NT2/D1 (cell line): ENCODE results near the gene JARID2.

Source experiments
- DNase-seq: peaks from one replicate; pipeline ENCODE4 v3.0.0-alpha.2; 2011; ENCODE audit warnings: low read depth, low spot score
- H3K27me3 ChIP-seq: 2 replicates; pipeline ENCODE4 v1.6.0; 2011; ENCODE audit warnings: mild to moderate bottlenecking; ENCODE audit not compliant: insufficient read length, insufficient read depth
- H3K36me3 ChIP-seq: 2 replicates; pipeline ENCODE4 v1.6.1; 2011; ENCODE audit warnings: mild to moderate bottlenecking, low read length, mixed read lengths; ENCODE audit not compliant: insufficient read depth, insufficient read length
- H3K4me1 ChIP-seq: 2 replicates; pipeline ENCODE4 v1.5.1; 2011; ENCODE audit not compliant: insufficient read depth, insufficient read length
- H3K4me3 ChIP-seq: 2 replicates; pipeline ENCODE4 v1.5.1; 2011; ENCODE audit warnings: low read depth; ENCODE audit not compliant: insufficient read length
- H3K9ac ChIP-seq: 2 replicates; pipeline ENCODE4 v1.6.0; 2011; ENCODE audit warnings: low read depth; ENCODE audit not compliant: insufficient read length
- H3K9me3 ChIP-seq: 2 replicates; pipeline ENCODE4 v1.5.1; 2011; ENCODE audit warnings: mild to moderate bottlenecking, low read length; ENCODE audit not compliant: insufficient read depth
- SUZ12 ChIP-seq: IDR thresholded peaks from 2 replicates; pipeline ENCODE4 v1.6.1; 2011; ENCODE audit not compliant: insufficient read length, insufficient read depth; ENCODE audit errors: extremely low read depth
- YY1 ChIP-seq: IDR thresholded peaks from 2 replicates; pipeline ENCODE4 v1.6.1; 2011; ENCODE audit not compliant: insufficient read length, insufficient read depth
- ZNF274 ChIP-seq: IDR thresholded peaks from 2 replicates; pipeline ENCODE4 v1.6.1; 2011; ENCODE audit warnings: mild to moderate bottlenecking, low read depth, low read length

Gene JARID2

DNA sequence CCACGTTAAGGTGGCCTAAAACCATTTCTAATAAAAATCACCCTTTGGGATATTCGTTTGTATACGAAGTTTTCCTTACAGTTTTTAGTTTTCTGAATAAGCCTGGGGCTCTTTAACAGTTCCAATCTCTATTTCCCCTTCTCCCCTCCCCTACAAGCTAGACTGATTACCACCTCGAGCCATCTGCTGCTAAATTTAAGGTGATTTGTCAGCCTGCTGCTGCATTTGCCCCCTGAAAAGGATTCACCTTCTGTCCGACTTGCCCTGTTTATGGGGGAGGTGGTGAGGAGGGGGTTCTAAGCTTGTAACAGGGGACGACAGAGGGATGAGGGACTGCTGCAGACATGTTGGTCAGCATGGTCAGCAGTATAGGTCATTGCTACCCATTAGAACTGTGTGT, 146.3 kb downstream of the JARID2 start:
- no peak for DNase-seq
- H3K36me3 ChIP-seq = no peaks in the 10 kb centered on the region
- H3K9me3 ChIP-seq = no peaks in the 10 kb centered on the region
- no peaks in the 10 kb centered on the region for H3K27me3 ChIP-seq
- TF ChIP-seq SUZ12 = no peak
- no peak for TF ChIP-seq YY1
- no peak for TF ChIP-seq ZNF274
- H3K4me1 ChIP-seq = no peaks in the 10 kb centered on the region
- no peak overlapping the region for H3K4me3 ChIP-seq
- H3K9ac ChIP-seq = no peak overlapping the region

GRCh38 chr6:15393605-15394004, 147.7 kb downstream of the JARID2 start:
- DNase-seq = no peak
- H3K27me3 ChIP-seq = no peaks in the 10 kb centered on the region
- no peaks in the 10 kb centered on the region for H3K9me3 ChIP-seq
- H3K36me3 ChIP-seq = no peaks in the 10 kb centered on the region
- H3K9ac ChIP-seq = no peak overlapping the region
- H3K4me3 ChIP-seq = no peak overlapping the region
- no peaks in the 10 kb centered on the region for H3K4me1 ChIP-seq
- TF ChIP-seq YY1 = no peak
- no peak for TF ChIP-seq SUZ12
- no peak for TF ChIP-seq ZNF274

DNA sequence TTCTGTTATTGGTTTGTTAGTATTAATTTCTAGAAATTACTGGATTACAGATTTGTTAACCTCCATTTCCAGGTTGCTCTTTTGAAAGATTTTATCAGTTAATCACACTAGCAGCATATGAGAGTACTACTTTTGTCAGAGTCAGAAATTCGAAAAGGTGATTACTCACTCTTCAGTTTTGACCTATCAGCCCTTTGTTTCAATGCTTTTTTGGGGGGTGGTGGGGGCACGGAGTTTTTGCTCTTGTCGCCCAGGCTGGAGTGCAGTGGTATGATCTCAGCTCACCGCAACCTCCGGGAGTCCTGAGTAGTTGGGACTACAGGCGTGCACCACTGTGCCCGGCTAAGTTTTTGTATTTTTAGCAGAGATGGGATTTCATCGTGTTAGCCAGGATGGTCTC, 149.2 kb downstream of the JARID2 start:
- no peaks in the 10 kb centered on the region for H3K9me3 ChIP-seq
- TF ChIP-seq SUZ12 = no peak
- TF ChIP-seq YY1 = no peak
- no peak for TF ChIP-seq ZNF274
- no peak overlapping the region for H3K4me3 ChIP-seq
- no peaks in the 10 kb centered on the region for H3K27me3 ChIP-seq
- DNase-seq = no peak
- no peak overlapping the region for H3K9ac ChIP-seq
- no peaks in the 10 kb centered on the region for H3K4me1 ChIP-seq
- H3K36me3 ChIP-seq = no peaks in the 10 kb centered on the region

GRCh38 chr6:15396808-15397207, 150.9 kb downstream of the JARID2 start:
- no peaks in the 10 kb centered on the region for H3K9me3 ChIP-seq
- no peak for DNase-seq
- H3K36me3 ChIP-seq = no peaks in the 10 kb centered on the region
- peaks cover 2% of the 10 kb centered on the region for H3K4me1 ChIP-seq
- H3K4me3 ChIP-seq = no peak overlapping the region
- no peak overlapping the region for H3K9ac ChIP-seq
- no peaks in the 10 kb centered on the region for H3K27me3 ChIP-seq
- TF ChIP-seq YY1 = no peak
- no peak for TF ChIP-seq ZNF274
- no peak for TF ChIP-seq SUZ12

- TF ChIP-seq YY1 (no peak), ZNF274 (no peak), SUZ12 (no peak)
- Histone ChIP-seq H3K9ac (no peak overlapping the region), H3K9me3 (no peaks in the 10 kb centered on the region), H3K4me3 (no peak overlapping the region), H3K27me3 (no peaks in the 10 kb centered on the region), H3K36me3 (no peaks in the 10 kb centered on the region), H3K4me1 (peaks cover 2% of the 10 kb centered on the region)
- no peak for DNase-seq
Measured at GRCh38 chr6:15398633-15399275, 152.9 kb downstream of the JARID2 start.

- Histone ChIP-seq H3K9me3 (no peaks in the 10 kb centered on the region), H3K4me1 (peaks cover 2% of the 10 kb centered on the region), H3K27me3 (no peaks in the 10 kb centered on the region), H3K36me3 (no peaks in the 10 kb centered on the region), H3K9ac (no peak overlapping the region), H3K4me3 (no peak overlapping the region)
- no peak for TF ChIP-seq ZNF274
- no peak for TF ChIP-seq YY1
- TF ChIP-seq SUZ12 = no peak
- no peak for DNase-seq
Measured at GRCh38 chr6:15399641-15400470, 154.0 kb downstream of the JARID2 start.

DNA sequence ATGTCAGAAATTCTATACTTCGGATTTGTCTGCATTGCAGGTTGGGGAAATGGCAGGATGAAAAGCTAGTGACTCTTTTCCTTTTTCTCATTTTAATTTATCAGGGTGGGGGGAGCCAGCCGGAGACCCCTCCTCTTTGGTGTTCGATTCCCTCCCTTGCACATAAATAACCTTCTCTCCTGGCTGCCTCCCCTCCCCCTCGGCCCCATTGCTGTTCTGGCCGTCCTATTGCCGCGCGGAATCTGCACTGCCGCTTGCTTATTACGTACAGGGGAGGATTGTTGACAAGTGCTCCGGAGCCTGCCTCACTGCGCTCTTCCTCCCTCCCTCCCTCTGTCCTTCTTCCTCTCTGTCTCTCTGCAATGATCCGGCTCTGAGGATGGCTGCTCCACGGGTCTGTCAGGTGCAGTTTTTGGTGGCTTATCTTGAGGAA, 154.7 kb downstream of the JARID2 start:
- Histone ChIP-seq H3K36me3 (no peaks in the 10 kb centered on the region), H3K9ac (no peak overlapping the region), H3K4me3 (no peak overlapping the region), H3K4me1 (peaks cover 2% of the 10 kb centered on the region), H3K27me3 (no peaks in the 10 kb centered on the region), H3K9me3 (no peaks in the 10 kb centered on the region)
- TF ChIP-seq YY1 (no peak), SUZ12 (no peak), ZNF274 (no peak)
- no peak for DNase-seq

DNA sequence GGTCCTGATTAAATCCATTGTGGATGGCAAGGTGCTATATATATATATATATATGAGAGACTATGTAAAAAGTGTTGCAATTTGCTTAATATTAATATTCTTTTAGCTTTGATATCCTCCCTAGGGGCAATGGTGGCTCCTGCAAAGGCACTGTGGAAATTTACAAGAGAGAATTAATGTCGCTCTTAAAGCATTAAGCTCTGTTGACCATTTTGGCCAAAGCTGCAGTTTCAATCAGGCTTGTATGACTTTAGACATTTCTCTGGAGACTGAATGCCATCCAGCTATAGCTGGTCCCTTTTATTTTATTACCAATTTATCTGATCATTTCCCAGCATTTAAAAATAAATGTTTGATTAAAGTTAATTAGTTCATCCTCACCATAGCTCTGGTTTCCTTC, 155.3 kb downstream of the JARID2 start:
- no peak for TF ChIP-seq ZNF274
- TF ChIP-seq SUZ12 = no peak
- no peak for TF ChIP-seq YY1
- Histone ChIP-seq H3K9ac (no peak overlapping the region), H3K4me1 (peaks cover 2% of the 10 kb centered on the region), H3K36me3 (no peaks in the 10 kb centered on the region), H3K4me3 (no peak overlapping the region), H3K27me3 (no peaks in the 10 kb centered on the region), H3K9me3 (no peaks in the 10 kb centered on the region)
- no peak for DNase-seq
